22Rv1 (cell line): ENCODE measurements around the gene ZNF607.

Experiments used
- CTCF ChIP-seq: fragments of 450-650 bp; IDR thresholded peaks from 2 replicates; pipeline ENCODE4 v1.5.1; 2017; ENCODE audit warnings: mild to moderate bottlenecking
- ZFX ChIP-seq: fragments of 450-650 bp; IDR thresholded peaks from 2 replicates; pipeline ENCODE4 v1.6.1; 2017; ENCODE audit warnings: antibody characterized with exemption, borderline replicate concordance

GRCh38 chr19:37719927-37720265, 335 bp upstream of the ZNF607 start:
- TF ChIP-seq CTCF, result peak; percentile 40
- TF ChIP-seq ZFX, result no peak
